Esophagus (tissue), 2 donors: ENCODE measurements around the gene ZNF516. TPM values are rescaled to one million over a fixed set of nuclear protein-coding genes. Genes with fewer than 3 reads are reported as not detected.

ENCODE experiments used
- H3K27ac ChIP-seq, 2 donors: one replicate each; pipeline ENCODE4 v1.5.1; 2013; ENCODE audit warnings: low read depth in 2 of 2, mild to moderate bottlenecking in 2 of 2, inconsistent platforms in 1 of 2, low read length in 1 of 2, moderate library complexity in 1 of 2
- H3K27me3 ChIP-seq, 2 donors: one replicate each; pipeline ENCODE4 v1.6.1; 2013; ENCODE audit warnings: low read length in 2 of 2, control low read depth in 1 of 2, mild to moderate bottlenecking in 1 of 2; ENCODE audit not compliant: insufficient read depth in 2 of 2, control insufficient read depth in 1 of 2
- H3K36me3 ChIP-seq, 2 donors: one replicate each; pipeline ENCODE4 v1.6.1; 2013; ENCODE audit warnings: low read length in 1 of 2; ENCODE audit not compliant: control insufficient read depth in 2 of 2, insufficient read depth in 2 of 2
- H3K4me1 ChIP-seq, 2 donors: one replicate each; pipeline ENCODE4 v1.6.1; 2013; ENCODE audit warnings: low read length in 1 of 2; ENCODE audit not compliant: control insufficient read depth in 2 of 2, insufficient read depth in 2 of 2
- H3K4me3 ChIP-seq, 2 donors: one replicate each; pipeline ENCODE4 v1.5.1; 2013; ENCODE audit warnings: low read length in 2 of 2, mild to moderate bottlenecking in 2 of 2, low read depth in 1 of 2, moderate library complexity in 1 of 2
- H3K9me3 ChIP-seq, 2 donors: one replicate each; pipeline ENCODE4 v1.6.1; 2013; ENCODE audit warnings: mild to moderate bottlenecking in 2 of 2, low read depth in 1 of 2, low read length in 1 of 2, moderate library complexity in 1 of 2; ENCODE audit not compliant: control insufficient read depth in 2 of 2, insufficient read depth in 1 of 2
- whole genome bisulfite sequencing, 2 donors: extraction: QIAGEN DNeasy Blood & Tissue Kit; methylation state at CpG; one replicate each; pipeline ENCODE4 v1.1.7; 2013; 5-methylcytosine and 5-hydroxymethylcytosine counted together
- polyA plus RNA-seq, 2 donors: library from polyadenylated mRNA; stranded (reverse); fragments of 200-250 nt; gene quantifications; one replicate each; pipeline ENCODE4 v1.2.3, GENCODE V29; 2013
- donor health status: healthy with polysubstance abuse.
- donor health status: Bipolar disorder and iron deficiency.

The ZNF516 gene
- polyA plus RNA-seq, 2 donors = 4.0 to 5.4 TPM

- Histone ChIP-seq H3K27ac (no peak overlapping the region), H3K36me3 (peaks cover 7 to 21% of the 10 kb centered on the region in 2 donors), H3K4me1 (no peaks in the 10 kb centered on the region), H3K9me3 (no peaks in the 10 kb centered on the region), H3K27me3 (no peaks in the 10 kb centered on the region), H3K4me3 (no peak overlapping the region)
- WGBS, 2 donors = 79 to 83% methylated on average over 27 of the region's 27 CpGs
These were observed 118.2 kb downstream of the ZNF516 start for GRCh38 chr18:76376668-76377358.

- Histone ChIP-seq H3K27me3 (no peaks in the 10 kb centered on the region), H3K36me3 (peaks cover 7 to 26% of the 10 kb centered on the region in 2 donors)
These were observed 118.8 kb downstream of the ZNF516 start for GRCh38 chr18:76376225-76376624.

GRCh38 chr18:76374330-76375281 lies 120.4 kb downstream of the ZNF516 start:
- Histone ChIP-seq H3K27me3 (no peaks in the 10 kb centered on the region), H3K9me3 (no peaks in the 10 kb centered on the region), H3K36me3 (peaks cover 7 to 30% of the 10 kb centered on the region in 2 donors), H3K27ac (no peak overlapping the region), H3K4me1 (no peaks in the 10 kb centered on the region), H3K4me3 (no peak overlapping the region)
- WGBS, 2 donors = 78 to 79% methylated on average over 12 of the region's 12 CpGs

More at GRCh38 chr18:76376225-76376624, 118.8 kb downstream of the ZNF516 start:
- Histone ChIP-seq H3K9me3 (no peaks in the 10 kb centered on the region), H3K4me1 (no peaks in the 10 kb centered on the region), H3K27ac (no peak overlapping the region), H3K4me3 (no peak overlapping the region)
- WGBS, 2 donors = 92 to 95% methylated on average over 2 of the region's 2 CpGs

- Histone ChIP-seq H3K4me3 (no peak overlapping the region), H3K27me3 (no peaks in the 10 kb centered on the region), H3K9me3 (no peaks in the 10 kb centered on the region), H3K4me1 (no peaks in the 10 kb centered on the region), H3K27ac (no peak overlapping the region), H3K36me3 (peaks cover under 1 to 17% of the 10 kb centered on the region in 2 donors)
- WGBS, 2 donors = 79 to 81% methylated on average over 5 of the region's 5 CpGs
These were observed 121.7 kb downstream of the ZNF516 start for GRCh38 chr18:76373297-76373696.

- no peak overlapping the region for H3K27ac ChIP-seq
- H3K4me3 ChIP-seq = no peak overlapping the region
- no peaks in the 10 kb centered on the region for H3K9me3 ChIP-seq
- 94 to 95% methylated on average over 43 of the region's 43 CpGs for WGBS, 2 donors
- H3K27me3 ChIP-seq = no peaks in the 10 kb centered on the region
- H3K4me1 ChIP-seq = no peaks in the 10 kb centered on the region
- H3K36me3 ChIP-seq = peaks cover 0 to 13% of the 10 kb centered on the region in 2 donors
These were observed 123.5 kb downstream of the ZNF516 start for GRCh38 chr18:76371301-76372203.

GRCh38 chr18:76370686-76371085 lies 124.4 kb downstream of the ZNF516 start:
- Histone ChIP-seq H3K4me1 (no peaks in the 10 kb centered on the region), H3K27ac (no peak overlapping the region), H3K27me3 (no peaks in the 10 kb centered on the region), H3K36me3 (peaks cover 0 to 11% of the 10 kb centered on the region in 2 donors), H3K9me3 (no peaks in the 10 kb centered on the region), H3K4me3 (no peak overlapping the region)
- WGBS, 2 donors = 94 to 95% methylated on average over 10 of the region's 10 CpGs

- Histone ChIP-seq H3K36me3 (peaks cover 0 to 11% of the 10 kb centered on the region in 2 donors), H3K4me3 (no peak overlapping the region), H3K27ac (no peak overlapping the region), H3K4me1 (no peaks in the 10 kb centered on the region), H3K9me3 (no peaks in the 10 kb centered on the region), H3K27me3 (no peaks in the 10 kb centered on the region)
- 97% methylated on average over 12 of the region's 12 CpGs for WGBS, 2 donors
These were observed 124.8 kb downstream of the ZNF516 start for GRCh38 chr18:76370201-76370600.

- Histone ChIP-seq H3K27me3 (no peaks in the 10 kb centered on the region), H3K9me3 (no peaks in the 10 kb centered on the region), H3K36me3 (peaks cover 0 to 11% of the 10 kb centered on the region in 2 donors), H3K4me1 (no peaks in the 10 kb centered on the region), H3K4me3 (no peak overlapping the region), H3K27ac (no peak overlapping the region)
- WGBS, 2 donors = 94 to 95% methylated on average over 11 of the region's 11 CpGs
These were observed 125.3 kb downstream of the ZNF516 start for GRCh38 chr18:76369791-76370190.

GRCh38 chr18:76368976-76369375 lies 126.1 kb downstream of the ZNF516 start:
- WGBS, 2 donors = 80 to 81% methylated on average over 5 of the region's 5 CpGs
- no peaks in the 10 kb centered on the region for H3K9me3 ChIP-seq
- H3K4me1 ChIP-seq = no peaks in the 10 kb centered on the region
- H3K36me3 ChIP-seq = peaks cover 0 to 11% of the 10 kb centered on the region in 2 donors
- no peak overlapping the region for H3K27ac ChIP-seq
- no peak overlapping the region for H3K4me3 ChIP-seq
- no peaks in the 10 kb centered on the region for H3K27me3 ChIP-seq
